Measurements from ENCODE around the gene LIG1. TPM values are rescaled to one million over a fixed set of nuclear protein-coding genes. Genes with fewer than 3 reads are reported as not detected.
"Not testable (repeated sequence)": the region's sequence is repeated elsewhere in the genome, so short reads cannot be mapped to it uniquely, and the experiment has no call there.

Gene LIG1
- total RNA-seq, 1 experiment from 2014 or later: 41.3 TPM

DNA sequence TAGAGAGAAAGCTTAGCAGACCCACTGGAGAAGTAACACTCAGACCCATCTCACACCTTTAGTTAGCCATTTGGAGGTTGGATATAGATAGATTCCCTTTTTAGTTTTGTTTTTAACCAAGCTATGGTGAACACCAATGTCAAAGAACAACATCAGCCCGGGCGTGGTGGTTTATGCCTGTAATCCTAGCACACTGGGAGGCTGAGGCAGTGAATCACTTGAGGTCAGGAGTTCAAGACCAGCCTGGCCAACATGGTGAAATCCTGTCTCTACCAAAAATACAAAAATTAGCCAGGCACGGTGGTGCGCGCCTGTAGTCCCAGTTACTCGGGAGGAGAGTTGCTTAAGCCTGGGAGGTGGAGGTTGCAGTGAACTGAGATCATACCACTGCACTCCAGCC lies 81.2 kb downstream of the LIG1 start:
- POLR2A ChIA-PET; H3K9me3 ChIP-seq (ENCODE audit: control insufficient read depth, insufficient read depth, low read depth, low read length); CTCF ChIA-PET; H3K36me3 ChIP-seq (ENCODE audit: control insufficient read depth, insufficient read depth, low read length); DNase-seq (ENCODE audit: low read depth, low spot score); BruUV-seq (replicated peaks); ATAC-seq; intact Hi-C loops (cut with micrococcal nuclease; ENCODE audit: unreplicated experiment); H3K27ac ChIP-seq (ENCODE audit: low read length); H3K4me3 ChIP-seq (ENCODE audit: low read depth in 2 of 2, low read length in 2 of 2); in situ Hi-C loops (cut with HindIII; ENCODE audit: low pct_unique_long_range_greater_than_20kb, low sequenced_read_pairs); H3K4me1 ChIP-seq (ENCODE audit: control insufficient read depth, insufficient read depth, low read length); H3K27me3 ChIP-seq (ENCODE audit: control insufficient read depth, insufficient read depth, low read length): not testable (repeated sequence)

DNA sequence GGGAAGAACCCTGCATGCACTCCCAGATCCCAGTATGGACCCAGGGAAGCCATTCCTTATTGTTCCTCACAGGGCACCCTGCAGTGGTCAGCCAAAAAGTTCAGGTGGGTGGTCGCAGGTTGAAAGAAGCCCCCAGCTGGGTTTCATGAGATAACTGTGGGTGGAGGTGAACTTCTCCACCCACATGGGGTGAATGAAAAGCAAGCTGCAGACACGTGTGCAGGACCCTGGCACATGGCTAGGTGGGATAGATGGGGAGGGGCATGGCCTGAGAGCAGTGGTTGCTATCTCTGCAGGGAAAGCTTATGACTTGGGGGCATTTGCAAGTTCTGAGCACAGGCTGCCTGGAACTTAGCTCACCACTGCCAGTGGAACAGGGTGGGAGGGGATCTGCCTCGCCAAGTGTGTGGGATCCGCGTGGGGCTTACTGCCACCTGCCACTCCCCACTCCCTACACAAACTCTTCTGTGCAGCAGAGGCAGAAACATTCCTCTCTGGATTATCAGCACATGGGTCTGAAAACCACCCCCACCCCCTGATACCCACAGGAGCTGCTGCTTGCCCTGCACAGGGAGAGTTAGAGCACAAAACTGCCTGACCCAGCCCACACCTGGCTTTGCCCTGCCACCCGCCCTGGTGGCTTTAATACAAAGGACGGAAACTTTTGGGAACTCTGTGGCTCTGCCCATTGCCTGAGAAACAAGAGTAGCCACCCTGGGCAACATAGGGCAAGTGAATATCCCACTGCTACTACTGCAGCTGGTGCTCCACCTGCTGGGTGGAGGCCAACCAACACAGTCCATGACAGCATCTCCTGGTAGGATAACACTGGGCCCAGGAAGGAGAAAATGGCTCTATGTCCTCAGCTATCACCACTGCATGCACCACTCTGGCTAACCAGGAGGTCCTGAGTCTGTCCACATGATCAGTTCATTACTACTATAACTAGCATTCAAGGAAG lies 84.0 kb downstream of the LIG1 start:
- no TSS peak for BruUV-seq (replicated peaks)
- H3K27me3 ChIP-seq (ENCODE audit: control insufficient read depth, insufficient read depth, low read length): no peaks in the 10 kb centered on the region

DNA sequence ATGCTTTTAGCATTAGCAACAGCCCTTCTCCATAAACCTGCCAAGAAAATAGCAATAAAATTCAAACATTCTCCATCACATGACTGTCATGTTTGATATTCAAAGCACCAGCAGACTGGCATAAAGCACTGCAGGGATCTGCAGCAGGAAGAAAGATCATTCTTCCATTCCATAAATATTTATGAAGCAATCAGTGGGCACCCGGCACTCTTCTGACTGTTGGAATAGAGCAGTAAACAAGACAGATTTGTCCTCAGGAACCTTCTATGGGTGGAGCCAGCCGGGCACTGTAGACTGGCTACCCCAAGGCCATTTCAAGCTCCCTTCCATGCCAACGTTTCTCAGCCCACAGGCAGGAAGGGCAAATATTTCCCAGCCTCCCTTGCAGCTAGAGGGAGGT lies 85.1 kb downstream of the LIG1 start:
- in situ Hi-C loops (cut with HindIII; ENCODE audit: low pct_unique_long_range_greater_than_20kb, low sequenced_read_pairs) (no loop called here), intact Hi-C loops (cut with micrococcal nuclease; ENCODE audit: unreplicated experiment) (no loop called here)
- no peaks in the 10 kb centered on the region for H3K9me3 ChIP-seq (ENCODE audit: control insufficient read depth, insufficient read depth, low read depth, low read length)
- no TSS peak for BruUV-seq (replicated peaks)
- POLR2A ChIA-PET: interaction anchor here (0.6 kb wide), 1 partner anchor 408 kb away, joined by 4 read pairs; no protein-coding TSS in a partner anchor
- DNase-seq (ENCODE audit: low read depth, low spot score) (no peak), ATAC-seq (no peak)
- H3K4me1 ChIP-seq (ENCODE audit: control insufficient read depth, insufficient read depth, low read length): no peaks in the 10 kb centered on the region
- H3K36me3 ChIP-seq (ENCODE audit: control insufficient read depth, insufficient read depth, low read length): no peaks in the 10 kb centered on the region
- no peak overlapping the region for H3K4me3 ChIP-seq (ENCODE audit: low read depth in 2 of 2, low read length in 2 of 2)
- no peak overlapping the region for H3K27ac ChIP-seq (ENCODE audit: low read length)
- TF ChIP-seq, protein P1, sequence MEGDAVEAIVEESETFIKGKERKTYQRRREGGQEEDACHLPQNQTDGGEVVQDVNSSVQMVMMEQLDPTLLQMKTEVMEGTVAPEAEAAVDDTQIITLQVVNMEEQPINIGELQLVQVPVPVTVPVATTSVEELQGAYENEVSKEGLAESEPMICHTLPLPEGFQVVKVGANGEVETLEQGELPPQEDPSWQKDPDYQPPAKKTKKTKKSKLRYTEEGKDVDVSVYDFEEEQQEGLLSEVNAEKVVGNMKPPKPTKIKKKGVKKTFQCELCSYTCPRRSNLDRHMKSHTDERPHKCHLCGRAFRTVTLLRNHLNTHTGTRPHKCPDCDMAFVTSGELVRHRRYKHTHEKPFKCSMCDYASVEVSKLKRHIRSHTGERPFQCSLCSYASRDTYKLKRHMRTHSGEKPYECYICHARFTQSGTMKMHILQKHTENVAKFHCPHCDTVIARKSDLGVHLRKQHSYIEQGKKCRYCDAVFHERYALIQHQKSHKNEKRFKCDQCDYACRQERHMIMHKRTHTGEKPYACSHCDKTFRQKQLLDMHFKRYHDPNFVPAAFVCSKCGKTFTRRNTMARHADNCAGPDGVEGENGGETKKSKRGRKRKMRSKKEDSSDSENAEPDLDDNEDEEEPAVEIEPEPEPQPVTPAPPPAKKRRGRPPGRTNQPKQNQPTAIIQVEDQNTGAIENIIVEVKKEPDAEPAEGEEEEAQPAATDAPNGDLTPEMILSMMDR (IDR thresholded peaks at IDR 0.05): no peak
- TF ChIP-seq POLR2AphosphoS5 (IDR thresholded peaks at IDR 0.05; ENCODE audit: low read depth, low read length) (no peak), SIN3A (IDR thresholded peaks at IDR 0.05; ENCODE audit: borderline replicate concordance, insufficient read depth, low read depth, low read length) (no peak), TCF7L2 (IDR thresholded peaks at IDR 0.05; ENCODE audit: low read depth, low read length) (no peak)
- TF ChIP-seq, protein P2, sequence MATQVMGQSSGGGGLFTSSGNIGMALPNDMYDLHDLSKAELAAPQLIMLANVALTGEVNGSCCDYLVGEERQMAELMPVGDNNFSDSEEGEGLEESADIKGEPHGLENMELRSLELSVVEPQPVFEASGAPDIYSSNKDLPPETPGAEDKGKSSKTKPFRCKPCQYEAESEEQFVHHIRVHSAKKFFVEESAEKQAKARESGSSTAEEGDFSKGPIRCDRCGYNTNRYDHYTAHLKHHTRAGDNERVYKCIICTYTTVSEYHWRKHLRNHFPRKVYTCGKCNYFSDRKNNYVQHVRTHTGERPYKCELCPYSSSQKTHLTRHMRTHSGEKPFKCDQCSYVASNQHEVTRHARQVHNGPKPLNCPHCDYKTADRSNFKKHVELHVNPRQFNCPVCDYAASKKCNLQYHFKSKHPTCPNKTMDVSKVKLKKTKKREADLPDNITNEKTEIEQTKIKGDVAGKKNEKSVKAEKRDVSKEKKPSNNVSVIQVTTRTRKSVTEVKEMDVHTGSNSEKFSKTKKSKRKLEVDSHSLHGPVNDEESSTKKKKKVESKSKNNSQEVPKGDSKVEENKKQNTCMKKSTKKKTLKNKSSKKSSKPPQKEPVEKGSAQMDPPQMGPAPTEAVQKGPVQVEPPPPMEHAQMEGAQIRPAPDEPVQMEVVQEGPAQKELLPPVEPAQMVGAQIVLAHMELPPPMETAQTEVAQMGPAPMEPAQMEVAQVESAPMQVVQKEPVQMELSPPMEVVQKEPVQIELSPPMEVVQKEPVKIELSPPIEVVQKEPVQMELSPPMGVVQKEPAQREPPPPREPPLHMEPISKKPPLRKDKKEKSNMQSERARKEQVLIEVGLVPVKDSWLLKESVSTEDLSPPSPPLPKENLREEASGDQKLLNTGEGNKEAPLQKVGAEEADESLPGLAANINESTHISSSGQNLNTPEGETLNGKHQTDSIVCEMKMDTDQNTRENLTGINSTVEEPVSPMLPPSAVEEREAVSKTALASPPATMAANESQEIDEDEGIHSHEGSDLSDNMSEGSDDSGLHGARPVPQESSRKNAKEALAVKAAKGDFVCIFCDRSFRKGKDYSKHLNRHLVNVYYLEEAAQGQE (IDR thresholded peaks at IDR 0.05; ENCODE audit: insufficient read depth in 1 of 2, low read depth in 2 of 2, low read length in 1 of 2): no peak
- CTCF ChIA-PET: no interaction called here
- H3K27me3 ChIP-seq (ENCODE audit: control insufficient read depth, insufficient read depth, low read length): no peaks in the 10 kb centered on the region

More for the DNA sequence above, 84.0 kb downstream of the LIG1 start:
- no peak overlapping the region for H3K4me3 ChIP-seq (ENCODE audit: low read depth in 2 of 2, low read length in 2 of 2)
- intact Hi-C loops (cut with micrococcal nuclease; ENCODE audit: unreplicated experiment): no loop called here
- DNase-seq (ENCODE audit: low read depth, low spot score) (no peak), ATAC-seq (no peak)
- H3K36me3 ChIP-seq (ENCODE audit: control insufficient read depth, insufficient read depth, low read length): no peaks in the 10 kb centered on the region
- no peak overlapping the region for H3K27ac ChIP-seq (ENCODE audit: low read length)
- no peaks in the 10 kb centered on the region for H3K4me1 ChIP-seq (ENCODE audit: control insufficient read depth, insufficient read depth, low read length)
- in situ Hi-C loops (cut with HindIII; ENCODE audit: low pct_unique_long_range_greater_than_20kb, low sequenced_read_pairs): no loop called here
- no peak for TF ChIP-seq POLR2AphosphoS5 (IDR thresholded peaks at IDR 0.05; ENCODE audit: low read depth, low read length)
- TF ChIP-seq, protein P1 (IDR thresholded peaks at IDR 0.05): peak; percentile 26; the same call in 1 of the 2 replicates
- no peaks in the 10 kb centered on the region for H3K9me3 ChIP-seq (ENCODE audit: control insufficient read depth, insufficient read depth, low read depth, low read length)
- CTCF ChIA-PET: no interaction called here
- POLR2A ChIA-PET: no interaction called here

All from Panc1 (cell line).